Epithelial cell of esophagus (primary cell): ENCODE measurements around the gene ENOPH1.

Experiments used
- DNase-seq: peaks from one replicate; pipeline ENCODE4 v3.0.0; 2010; ENCODE audit warnings: low read depth
- H3K4me3 ChIP-seq: 2 replicates; pipeline ENCODE4 v1.5.1; 2011; ENCODE audit warnings: mild to moderate bottlenecking, low read length, control low read depth
- TF ChIP-seq, protein P1 (sequence below): IDR thresholded peaks from 2 replicates; pipeline ENCODE4 v1.5.1; 2011; ENCODE audit warnings: low read depth, mild to moderate bottlenecking, low read length, control low read depth, inconsistent platforms; ENCODE audit not compliant: insufficient read depth; ENCODE audit errors: missing control alignments

ENOPH1 gene

DNA sequence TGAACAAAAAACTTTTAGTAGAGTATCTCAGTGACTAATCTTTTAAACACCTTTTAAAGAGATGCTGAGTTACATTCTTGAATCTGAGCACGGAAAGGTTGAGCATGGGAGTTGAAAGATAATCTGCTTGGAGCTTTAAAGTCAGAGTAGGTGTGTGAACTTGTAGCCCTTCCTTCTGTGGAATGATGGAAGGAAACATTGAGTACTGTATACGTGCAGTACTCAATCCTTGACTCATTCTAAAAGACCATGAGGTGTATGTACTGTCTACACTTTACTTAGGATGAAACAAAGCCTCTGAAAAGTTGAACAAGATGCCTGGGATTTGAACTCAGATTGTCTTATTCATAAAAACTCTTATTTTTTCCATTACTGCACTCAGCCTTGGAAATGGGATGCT, 3.4 kb downstream of the ENOPH1 start:
- peak; percentile 36 for DNase-seq
- TF ChIP-seq, protein P1, sequence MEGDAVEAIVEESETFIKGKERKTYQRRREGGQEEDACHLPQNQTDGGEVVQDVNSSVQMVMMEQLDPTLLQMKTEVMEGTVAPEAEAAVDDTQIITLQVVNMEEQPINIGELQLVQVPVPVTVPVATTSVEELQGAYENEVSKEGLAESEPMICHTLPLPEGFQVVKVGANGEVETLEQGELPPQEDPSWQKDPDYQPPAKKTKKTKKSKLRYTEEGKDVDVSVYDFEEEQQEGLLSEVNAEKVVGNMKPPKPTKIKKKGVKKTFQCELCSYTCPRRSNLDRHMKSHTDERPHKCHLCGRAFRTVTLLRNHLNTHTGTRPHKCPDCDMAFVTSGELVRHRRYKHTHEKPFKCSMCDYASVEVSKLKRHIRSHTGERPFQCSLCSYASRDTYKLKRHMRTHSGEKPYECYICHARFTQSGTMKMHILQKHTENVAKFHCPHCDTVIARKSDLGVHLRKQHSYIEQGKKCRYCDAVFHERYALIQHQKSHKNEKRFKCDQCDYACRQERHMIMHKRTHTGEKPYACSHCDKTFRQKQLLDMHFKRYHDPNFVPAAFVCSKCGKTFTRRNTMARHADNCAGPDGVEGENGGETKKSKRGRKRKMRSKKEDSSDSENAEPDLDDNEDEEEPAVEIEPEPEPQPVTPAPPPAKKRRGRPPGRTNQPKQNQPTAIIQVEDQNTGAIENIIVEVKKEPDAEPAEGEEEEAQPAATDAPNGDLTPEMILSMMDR: no peak
- no peak overlapping the region for H3K4me3 ChIP-seq

- DNase-seq: no peak
- TF ChIP-seq, protein P1: no peak
- H3K4me3 ChIP-seq: no peak overlapping the region
Observed at GRCh38 chr4:82434949-82435348, 4.6 kb downstream of the ENOPH1 start.

DNA sequence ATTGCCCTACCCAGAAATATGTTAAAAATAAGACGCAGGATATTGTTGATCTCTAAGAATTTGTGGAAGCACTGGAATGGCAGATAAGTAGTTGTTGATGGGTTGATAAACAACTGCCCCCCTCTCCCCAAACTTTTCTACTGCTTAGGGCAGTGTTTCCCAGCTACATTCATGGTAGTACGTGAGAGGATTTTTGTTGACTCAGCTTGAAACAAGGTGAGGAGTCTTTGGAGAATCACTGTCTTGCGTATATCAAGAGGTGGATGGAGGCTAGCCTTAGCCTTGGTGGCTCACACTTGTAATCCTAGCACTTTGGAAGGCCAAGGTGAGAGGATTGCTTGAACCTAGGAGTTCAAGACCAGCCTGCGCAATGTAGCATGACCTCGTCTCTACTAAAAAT, 5.7 kb downstream of the ENOPH1 start:
- TF ChIP-seq, protein P1: no peak
- DNase-seq: no peak
- no peak overlapping the region for H3K4me3 ChIP-seq

GRCh38 chr4:82436780-82437179, 6.4 kb downstream of the ENOPH1 start:
- TF ChIP-seq, protein P1: no peak
- DNase-seq: no peak
- H3K4me3 ChIP-seq: no peak overlapping the region

DNA sequence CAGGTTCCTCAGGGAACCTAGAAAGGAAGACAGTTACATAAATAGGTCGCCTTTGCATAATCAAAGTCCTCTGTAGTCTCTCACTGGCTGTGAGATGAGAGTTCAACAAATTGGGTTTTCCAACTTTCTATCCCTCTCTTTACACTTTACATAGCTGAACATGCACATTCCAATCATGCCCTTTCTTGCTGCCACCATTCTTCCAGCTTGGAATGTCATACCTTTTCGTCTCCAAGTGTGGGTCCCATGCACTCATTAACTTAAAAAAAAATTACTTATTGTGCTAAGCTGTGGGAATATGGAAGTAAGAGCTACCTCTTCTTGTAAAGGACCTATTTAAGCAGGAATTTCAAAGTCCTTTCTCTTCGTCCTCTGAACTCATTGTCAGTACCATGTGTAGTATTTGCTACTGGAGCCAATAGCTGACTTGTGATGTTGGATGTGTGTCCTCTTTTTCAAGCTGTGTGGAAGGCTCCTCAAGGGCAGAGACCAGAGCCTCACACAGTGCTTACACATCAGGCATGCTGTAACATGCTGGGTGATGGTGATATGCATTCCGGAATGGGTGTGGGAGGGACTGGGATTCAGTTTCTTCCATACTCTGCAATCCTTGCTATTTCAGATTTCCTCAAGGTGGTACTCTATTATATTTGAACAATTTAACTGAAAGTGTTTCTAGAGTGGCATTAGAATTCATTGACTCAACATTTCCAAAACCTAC, 7.1 kb downstream of the ENOPH1 start:
- TF ChIP-seq, protein P1: no peak
- peak; percentile 97 for DNase-seq
- peak overlapping the region; percentile 14 for H3K4me3 ChIP-seq

- DNase-seq: no peak
- TF ChIP-seq, protein P1: no peak
- H3K4me3 ChIP-seq: no peak overlapping the region
Observed at GRCh38 chr4:82439088-82439487, 8.7 kb downstream of the ENOPH1 start.

DNA sequence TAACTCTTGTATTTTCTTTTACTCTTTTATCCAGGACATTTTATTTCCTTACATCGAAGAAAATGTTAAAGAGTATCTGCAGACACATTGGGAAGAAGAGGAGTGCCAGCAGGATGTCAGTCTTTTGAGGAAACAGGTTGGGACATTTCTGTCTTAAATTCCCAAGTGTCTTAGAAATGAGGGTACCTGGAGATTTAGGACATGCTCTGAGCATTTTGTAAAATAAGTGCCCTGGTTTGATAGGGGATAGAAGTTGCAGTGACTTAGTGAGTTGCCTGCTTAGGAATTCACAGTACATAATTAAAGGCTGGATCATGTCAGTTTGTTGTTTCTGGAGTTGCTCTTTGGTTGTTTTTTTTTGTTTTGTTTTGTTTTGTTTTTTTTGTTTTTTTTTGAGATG, 17.5 kb downstream of the ENOPH1 start:
- TF ChIP-seq, protein P1: no peak
- H3K4me3 ChIP-seq: no peak overlapping the region
- DNase-seq: no peak
